IMR-90 (cell line): ENCODE measurements around the gene LRRC14B. TPM values are rescaled to one million over a fixed set of nuclear protein-coding genes. Genes with fewer than 3 reads are reported as not detected.

Source experiments
- ATAC-seq: fragments of 200-7000 bp; cut with Tn5 transposase; 2 replicates; pipeline ENCODE4 v1.9.1; 2020; ENCODE audit warnings: low read depth, mild to moderate bottlenecking, moderate library complexity
- BruUV-seq: library from RNA; stranded (reverse); fragments of 400-500 nt; replicated peaks from 2 replicates; lab custom pipeline; 2021; lab: Mats Ljungman, UMichigan
- CTCF ChIA-PET: fragments of 300-600 bp; formaldehyde crosslinking; extraction: SDS; loops from one replicate; lab custom pipeline; 2021; ENCODE audit warnings: antibody characterized with exemption; lab: Yijun Ruan, JAX
- POLR2A ChIA-PET: fragments of 300-600 bp; sonication (Branson Sonifier 250); formaldehyde crosslinking; loops from one replicate; lab custom pipeline; 2022; ENCODE audit warnings: antibody characterized with exemption; ENCODE audit not compliant: unreplicated experiment; lab: Charles Lee
- DNase-seq: peaks from one replicate; pipeline ENCODE4 v3.0.0; 2013
- H2AFZ ChIP-seq: replicated peaks from 2 replicates; pipeline ENCODE3; 2013; ENCODE audit warnings: low read length, mild to moderate bottlenecking; ENCODE audit not compliant: poor library complexity
- H2AK5ac ChIP-seq: 2 replicates; pipeline ENCODE4 v1.6.1; 2013; ENCODE audit warnings: low read depth, low read length, inconsistent platforms
- H2AK9ac ChIP-seq: replicated peaks from 2 replicates; pipeline ENCODE3; 2013; ENCODE audit warnings: mild to moderate bottlenecking, low read depth, low read length, moderate library complexity; ENCODE audit not compliant: poor library complexity
- H2BK120ac ChIP-seq: 2 replicates; pipeline ENCODE4 v1.6.1; 2013; ENCODE audit warnings: low read depth, low read length, inconsistent platforms
- H2BK15ac ChIP-seq: 3 replicates; pipeline ENCODE4 v1.6.1; 2013; ENCODE audit warnings: low read depth, low read length, inconsistent platforms
- H2BK20ac ChIP-seq: 2 replicates; pipeline ENCODE4 v1.6.1; 2013; ENCODE audit warnings: low read depth, mild to moderate bottlenecking, inconsistent platforms, low read length, moderate library complexity
- H2BK5ac ChIP-seq: 2 replicates; pipeline ENCODE4 v1.6.1; 2013; ENCODE audit warnings: mild to moderate bottlenecking, low read depth, low read length, inconsistent platforms; ENCODE audit not compliant: poor library complexity, severe bottlenecking
- H3K14ac ChIP-seq: replicated peaks from 2 replicates; pipeline ENCODE4 v1.6.1; 2013; ENCODE audit warnings: low read depth, low read length, inconsistent platforms
- H3K18ac ChIP-seq: 2 replicates; pipeline ENCODE4 v1.6.1; 2013; ENCODE audit warnings: low read depth, low read length, control low read depth
- H3K23ac ChIP-seq: 2 replicates; pipeline ENCODE4 v1.6.1; 2013; ENCODE audit warnings: low read depth, low read length, inconsistent platforms
- H3K27ac ChIP-seq: 2 replicates; pipeline ENCODE4 v1.5.1; 2013; ENCODE audit warnings: mild to moderate bottlenecking, control low read depth, low read length; ENCODE audit not compliant: insufficient read depth
- H3K27me3 ChIP-seq: 2 replicates; pipeline ENCODE4 v1.6.1; 2013; ENCODE audit warnings: low read length; ENCODE audit not compliant: control insufficient read depth, insufficient read depth
- H3K36me3 ChIP-seq: 2 replicates; pipeline ENCODE4 v1.6.1; 2013; ENCODE audit warnings: low read length, mixed read lengths; ENCODE audit not compliant: control insufficient read depth, insufficient read depth
- H3K4ac ChIP-seq: 2 replicates; pipeline ENCODE4 v1.6.1; 2013; ENCODE audit warnings: low read depth, low read length, inconsistent platforms
- H3K4me1 ChIP-seq: 2 replicates; pipeline ENCODE4 v1.6.1; 2013; ENCODE audit warnings: low read length, mixed read lengths; ENCODE audit not compliant: control insufficient read depth, insufficient read depth
- H3K4me2 ChIP-seq: 2 replicates; pipeline ENCODE4 v1.6.1; 2013; ENCODE audit warnings: low read depth, mild to moderate bottlenecking, control low read depth, low read length, moderate library complexity
- H3K4me3 ChIP-seq: 2 replicates; pipeline ENCODE4 v1.5.1; 2013; ENCODE audit warnings: low read depth, mild to moderate bottlenecking, control low read depth, low read length, moderate library complexity; ENCODE audit not compliant: insufficient read depth
- H3K56ac ChIP-seq: 2 replicates; pipeline ENCODE4 v1.6.1; 2013; ENCODE audit warnings: low read length, inconsistent platforms; ENCODE audit not compliant: insufficient read depth; ENCODE audit errors: extremely low read depth
- H3K79me1 ChIP-seq, 2 experiments: 2 replicates each; pipeline ENCODE4 v1.6.1; 2013; ENCODE audit warnings: low read length in 2 of 2, inconsistent platforms in 1 of 2, low read depth in 1 of 2
- H3K9ac ChIP-seq: 2 replicates; pipeline ENCODE4 v1.6.1; 2013; ENCODE audit warnings: low read depth, low read length, control low read depth
- H3K9me1 ChIP-seq: 2 replicates; pipeline ENCODE4 v1.6.1; 2013; ENCODE audit warnings: low read length, inconsistent platforms; ENCODE audit not compliant: insufficient read depth
- H3K9me3 ChIP-seq: 2 replicates; pipeline ENCODE4 v1.6.1; 2013; ENCODE audit warnings: low read length; ENCODE audit not compliant: control insufficient read depth, insufficient read depth
- H4K20me1 ChIP-seq: 2 replicates; pipeline ENCODE4 v1.6.1; 2013; ENCODE audit warnings: low read length, inconsistent platforms; ENCODE audit not compliant: insufficient read depth
- H4K5ac ChIP-seq: 2 replicates; pipeline ENCODE4 v1.6.1; 2013; ENCODE audit warnings: mild to moderate bottlenecking, low read depth, low read length, control low read depth
- H4K8ac ChIP-seq, 2 experiments: 2 replicates each; pipeline ENCODE4 v1.6.1; 2013; ENCODE audit warnings: low read depth in 2 of 2, low read length in 2 of 2, control low read depth in 1 of 2, inconsistent platforms in 1 of 2
- H4K91ac ChIP-seq: 2 replicates; pipeline ENCODE4 v1.6.1; 2013; ENCODE audit warnings: low read depth, low read length, inconsistent platforms; ENCODE audit not compliant: insufficient read depth
- BHLHE40 ChIP-seq: fragments of 150-350 bp; IDR thresholded peaks from 2 replicates; pipeline ENCODE4 v1.6.1; 2016; ENCODE audit warnings: mild to moderate bottlenecking, low read depth, low read length
- CEBPB ChIP-seq: IDR thresholded peaks from 2 replicates; pipeline ENCODE4 v1.6.1; 2012; ENCODE audit warnings: low read depth, low read length, improper control_type of control experiment
- CHD1 ChIP-seq: IDR thresholded peaks from 2 replicates; pipeline ENCODE4 v1.6.1; 2012; ENCODE audit warnings: low read depth, low read length, improper control_type of control experiment
- CTCF ChIP-seq: conservative IDR thresholded peaks from 2 replicates; pipeline ENCODE4 v1.5.1; 2012; ENCODE audit warnings: mild to moderate bottlenecking, low read depth, low read length, improper control_type of control experiment
- FOS ChIP-seq: fragments of 150-350 bp; IDR thresholded peaks from 2 replicates; pipeline ENCODE4 v1.6.1; 2016; ENCODE audit warnings: low read depth, low read length
- MAFK ChIP-seq: IDR thresholded peaks from 2 replicates; pipeline ENCODE4 v1.6.1; 2012; ENCODE audit warnings: low read depth, low read length, improper control_type of control experiment
- MAZ ChIP-seq: IDR thresholded peaks from 2 replicates; pipeline ENCODE4 v1.6.1; 2012; ENCODE audit warnings: low read depth, mild to moderate bottlenecking, low read length, improper control_type of control experiment, moderate library complexity, borderline replicate concordance
- MXI1 ChIP-seq: IDR thresholded peaks from 2 replicates; pipeline ENCODE4 v1.6.1; 2012; ENCODE audit warnings: low read depth, mild to moderate bottlenecking, low read length, moderate library complexity, borderline replicate concordance
- NFE2L2 ChIP-seq: fragments of 150-350 bp; IDR thresholded peaks from 2 replicates; pipeline ENCODE4 v1.6.1; 2016; ENCODE audit warnings: low read depth, mild to moderate bottlenecking, low read length
- POLR2A ChIP-seq: IDR thresholded peaks from 2 replicates; pipeline ENCODE4 v1.6.1; 2012; ENCODE audit warnings: mild to moderate bottlenecking, low read depth, low read length
- RAD21 ChIP-seq: IDR thresholded peaks from 2 replicates; pipeline ENCODE4 v1.6.1; 2012; ENCODE audit warnings: low read length, improper control_type of control experiment
- RCOR1 ChIP-seq: IDR thresholded peaks from 2 replicates; pipeline ENCODE4 v1.6.1; 2012; ENCODE audit warnings: mild to moderate bottlenecking, low read length, improper control_type of control experiment; ENCODE audit not compliant: insufficient replicate concordance
- RFX5 ChIP-seq: IDR thresholded peaks from 2 replicates; pipeline ENCODE4 v1.8.0; 2012; ENCODE audit warnings: low read depth, mild to moderate bottlenecking, low read length, moderate library complexity
- SMC3 ChIP-seq: fragments of 150-350 bp; IDR thresholded peaks from 2 replicates; pipeline ENCODE4 v1.6.1; 2016; ENCODE audit warnings: low read depth, mild to moderate bottlenecking, antibody characterized with exemption, low read length, moderate library complexity
- WGBS, 2 experiments: methylation state at CpG; one replicate each; pipeline versions ENCODE4 v1.1.5 to v1.1.7; 2013; ENCODE audit warnings: missing lambda C conversion rate in 2 of 2; ENCODE audit not compliant: insufficient read length in 1 of 2; ENCODE audit errors: extremely low coverage in 2 of 2; 5-methylcytosine and 5-hydroxymethylcytosine counted together
- dilution Hi-C: fragments of 300-500 bp; cut with HindIII; formaldehyde crosslinking; loops from one replicate; pipeline ENCODE4 v1.14.3; 2018; ENCODE audit warnings: low sequenced_read_pairs; ENCODE audit not compliant: unreplicated experiment
- in situ Hi-C: fragments of 300-500 bp; cut with MboI; formaldehyde crosslinking; loops from 3 replicates; pipeline ENCODE4 v1.14.3; 2019; ENCODE audit warnings: low sequenced_read_pairs, inconsistent platforms, mixed read lengths
- intact Hi-C: fragments of 100-400 bp; cut with micrococcal nuclease; formaldehyde crosslinking; loops from 2 replicates; pipeline ENCODE4 v1.10.0; 2022
- polyA plus RNA-seq, 3 experiments: library from polyadenylated mRNA; depleted of rRNA; stranded (reverse); fragments of >200 nt; gene quantifications; 2 replicates each; pipeline ENCODE4 v1.2.3, GENCODE V29; 2012; ENCODE audit warnings: low replicate concordance in 1 of 3
- total RNA-seq: library from RNA; depleted of rRNA; stranded (reverse); fragments of >200 nt; gene quantifications from 2 replicates; pipeline ENCODE4 v1.2.3, GENCODE V29; 2012
- TF ChIP-seq, protein P1 (sequence below): fragments of 150-350 bp; IDR thresholded peaks from 2 replicates; pipeline ENCODE4 v1.6.1; 2016; ENCODE audit warnings: low read depth, mild to moderate bottlenecking, low read length, moderate library complexity, borderline replicate concordance
- TF ChIP-seq, protein P2 (sequence below): fragments of 150-350 bp; IDR thresholded peaks from 2 replicates; pipeline ENCODE4 v1.6.1; 2017; ENCODE audit warnings: mild to moderate bottlenecking, antibody characterized with exemption, low read length, low read depth

Gene LRRC14B
- total and polyA plus RNA-seq, 2 of the 4 experiments (the other 2 are of a cell fraction): not detected

- POLR2A ChIA-PET: no interaction called here
- peak; percentile 27 for ATAC-seq
Observed at GRCh38 chr5:167511-167910, 23.8 kb upstream of the LRRC14B start.

More at GRCh38 chr5:167511-167910, 23.8 kb upstream of the LRRC14B start:
- Histone ChIP-seq H3K18ac (peak overlapping the region; percentile 1; the same call in 1 of the 2 replicates), H4K91ac (peak overlapping the region; percentile 95), H3K23ac (no peak overlapping the region), H3K4me3 (no peak overlapping the region), H3K79me1 (no peaks in the 10 kb centered on the region; a peak in 1 of 4 replicates), H3K27ac (no peak overlapping the region; the same call in 1 of the 2 replicates), H3K36me3 (no peaks in the 10 kb centered on the region), H2BK120ac (peak overlapping the region; percentile 97), H3K9me1 (peaks cover 22% of the 10 kb centered on the region; the same call in 1 of the 2 replicates), H4K5ac (no peak overlapping the region), H4K8ac (peak overlapping the region; percentile 80 to 91), H2AK5ac (peak overlapping the region; percentile 100), H3K4me2 (no peak overlapping the region), H3K9me3 (no peaks in the 10 kb centered on the region), H2BK5ac (peak overlapping the region; percentile 2), H3K4me1 (peaks cover 19% of the 10 kb centered on the region), H2AFZ (no peak overlapping the region), H3K9ac (no peak overlapping the region), H2AK9ac (no peak overlapping the region), H2BK15ac (peak overlapping the region; percentile 93; the same call in 2 of the 3 replicates), H4K20me1 (no peaks in the 10 kb centered on the region), H3K56ac (no peak overlapping the region), H3K4ac (peak overlapping the region; percentile 95), H2BK20ac (peak overlapping the region; percentile 95), H3K27me3 (no peaks in the 10 kb centered on the region), H3K14ac (peak overlapping the region; percentile 43)
- intact Hi-C loops: no loop called here
- CTCF ChIA-PET: no interaction called here
- DNase-seq: peak; percentile 14
- no peak for TF ChIP-seq CEBPB
- TF ChIP-seq MAFK: no peak
- no peak for TF ChIP-seq MXI1
- no peak for TF ChIP-seq NFE2L2
- TF ChIP-seq BHLHE40: no peak
- no peak for TF ChIP-seq RFX5
- TF ChIP-seq, protein P1, sequence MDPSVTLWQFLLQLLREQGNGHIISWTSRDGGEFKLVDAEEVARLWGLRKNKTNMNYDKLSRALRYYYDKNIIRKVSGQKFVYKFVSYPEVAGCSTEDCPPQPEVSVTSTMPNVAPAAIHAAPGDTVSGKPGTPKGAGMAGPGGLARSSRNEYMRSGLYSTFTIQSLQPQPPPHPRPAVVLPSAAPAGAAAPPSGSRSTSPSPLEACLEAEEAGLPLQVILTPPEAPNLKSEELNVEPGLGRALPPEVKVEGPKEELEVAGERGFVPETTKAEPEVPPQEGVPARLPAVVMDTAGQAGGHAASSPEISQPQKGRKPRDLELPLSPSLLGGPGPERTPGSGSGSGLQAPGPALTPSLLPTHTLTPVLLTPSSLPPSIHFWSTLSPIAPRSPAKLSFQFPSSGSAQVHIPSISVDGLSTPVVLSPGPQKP: no peak
- no peak for TF ChIP-seq MAZ
- no peak for TF ChIP-seq SMC3
- TF ChIP-seq, protein P2, sequence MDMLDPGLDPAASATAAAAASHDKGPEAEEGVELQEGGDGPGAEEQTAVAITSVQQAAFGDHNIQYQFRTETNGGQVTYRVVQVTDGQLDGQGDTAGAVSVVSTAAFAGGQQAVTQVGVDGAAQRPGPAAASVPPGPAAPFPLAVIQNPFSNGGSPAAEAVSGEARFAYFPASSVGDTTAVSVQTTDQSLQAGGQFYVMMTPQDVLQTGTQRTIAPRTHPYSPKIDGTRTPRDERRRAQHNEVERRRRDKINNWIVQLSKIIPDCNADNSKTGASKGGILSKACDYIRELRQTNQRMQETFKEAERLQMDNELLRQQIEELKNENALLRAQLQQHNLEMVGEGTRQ: no peak
- TF ChIP-seq CHD1: no peak
- TF ChIP-seq RAD21: no peak
- no peak for TF ChIP-seq CTCF
- no peak for TF ChIP-seq FOS
- TF ChIP-seq POLR2A: no peak
- TF ChIP-seq RCOR1: no peak
- WGBS, 2 experiments: 80% methylated on average over 2 of the region's 7 CpGs; no CpG with 5 or more reads in 1 of the 2 experiments
- BruUV-seq: no TSS peak
- in situ Hi-C loops: no loop called here
- dilution Hi-C loops: no loop called here
